ENCODE results near the gene FOXP3.

GRCh38 chrX:49226946-49227345 lies 37.6 kb downstream of the FOXP3 start:
- TF ChIP-seq CTCF (IDR thresholded peaks at IDR 0.05; ENCODE audit: poor library complexity) = no peak
- TF ChIP-seq EZH2phosphoT487 (IDR thresholded peaks at IDR 0.05; ENCODE audit: low read depth, severe bottlenecking, unreplicated experiment) = no peak

Measured in hepatocyte (in vitro differentiated cells).